Stimulated activated CD8-positive, alpha-beta memory T cell treated with anti-CD3 and anti-CD28 coated beads, Interleukin-12 subunit alpha, Interleukin-12 subunit beta, amount 100 ng/mL, for 24 hours (primary cell): ENCODE results near the gene MBNL1.
"Not testable (repeated sequence)": the region's sequence is repeated elsewhere in the genome, so short reads cannot be mapped to it uniquely, and the experiment has no call there.

Source experiments
- DNase-seq: peaks from one replicate; pipeline ENCODE4 v3.0.0-alpha.2; 2020; ENCODE audit errors: extremely low read depth

Gene MBNL1

DNA sequence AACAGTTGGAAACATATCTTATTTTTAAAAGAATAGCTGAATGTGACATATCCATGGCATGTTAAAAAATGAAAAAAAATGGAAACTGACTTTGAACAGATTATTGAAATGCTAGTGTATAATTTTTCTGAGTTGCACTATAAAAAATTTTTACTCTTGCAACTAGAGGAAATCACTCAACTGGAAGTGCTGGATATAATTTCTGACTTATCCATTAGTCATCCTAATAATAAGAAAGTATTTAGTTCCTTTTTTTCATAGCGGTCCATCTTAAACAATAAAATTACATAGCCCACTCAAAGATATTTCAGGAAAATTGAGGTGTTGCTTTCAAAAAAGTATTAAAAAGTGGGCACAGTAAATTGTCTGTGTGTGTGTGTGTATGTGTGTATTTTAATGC, 80.7 kb downstream of the MBNL1 start:
- DNase-seq: no peak

DNA sequence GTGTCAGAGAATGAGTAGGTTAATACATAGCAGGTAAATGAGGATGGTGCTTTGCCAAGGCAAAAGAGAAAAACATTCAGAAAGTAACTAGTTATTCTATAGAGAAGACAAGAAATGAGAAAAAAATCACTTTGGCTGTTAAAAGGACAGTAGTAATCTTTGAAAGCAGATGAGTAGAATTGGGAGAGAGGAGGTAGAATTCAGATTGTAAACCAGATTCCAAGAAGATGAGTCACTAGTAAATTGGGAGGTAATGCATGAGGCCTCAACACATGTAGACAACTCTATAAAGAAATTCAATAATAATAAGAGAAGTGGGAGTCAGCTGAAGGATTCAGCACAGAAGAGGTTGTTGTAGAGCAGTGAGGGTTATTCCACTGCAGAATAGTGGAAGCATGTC, 81.4 kb downstream of the MBNL1 start:
- DNase-seq: no peak

- no peak for DNase-seq
Measured at GRCh38 chr3:152350776-152351175, 82.0 kb downstream of the MBNL1 start.

GRCh38 chr3:152352554-152352953, 83.8 kb downstream of the MBNL1 start:
- DNase-seq: no peak

GRCh38 chr3:152353578-152353977, 84.8 kb downstream of the MBNL1 start:
- no peak for DNase-seq

GRCh38 chr3:152355744-152356665, 87.3 kb downstream of the MBNL1 start:
- DNase-seq: no peak

GRCh38 chr3:152356870-152357276, 88.1 kb downstream of the MBNL1 start:
- DNase-seq: no peak

DNA sequence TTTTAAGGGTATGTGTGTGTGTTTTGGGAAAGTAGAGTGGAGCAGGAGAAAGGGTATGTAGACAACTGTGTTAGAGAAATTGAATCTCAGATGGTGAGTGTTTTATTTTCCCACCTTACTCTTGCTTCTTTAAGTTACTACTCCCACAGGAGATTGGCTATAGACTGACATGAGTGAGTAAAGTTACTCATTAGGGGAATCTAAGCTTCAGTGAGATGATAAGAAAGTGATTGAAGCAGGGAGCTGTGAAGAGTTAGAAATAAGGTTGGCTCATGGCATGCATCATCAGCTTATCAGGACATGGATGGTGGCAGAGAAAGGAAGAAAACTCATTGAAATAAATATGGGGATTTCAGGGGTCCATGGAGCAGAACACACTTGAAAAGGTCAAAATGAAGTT, 88.9 kb downstream of the MBNL1 start:
- no peak for DNase-seq

DNA sequence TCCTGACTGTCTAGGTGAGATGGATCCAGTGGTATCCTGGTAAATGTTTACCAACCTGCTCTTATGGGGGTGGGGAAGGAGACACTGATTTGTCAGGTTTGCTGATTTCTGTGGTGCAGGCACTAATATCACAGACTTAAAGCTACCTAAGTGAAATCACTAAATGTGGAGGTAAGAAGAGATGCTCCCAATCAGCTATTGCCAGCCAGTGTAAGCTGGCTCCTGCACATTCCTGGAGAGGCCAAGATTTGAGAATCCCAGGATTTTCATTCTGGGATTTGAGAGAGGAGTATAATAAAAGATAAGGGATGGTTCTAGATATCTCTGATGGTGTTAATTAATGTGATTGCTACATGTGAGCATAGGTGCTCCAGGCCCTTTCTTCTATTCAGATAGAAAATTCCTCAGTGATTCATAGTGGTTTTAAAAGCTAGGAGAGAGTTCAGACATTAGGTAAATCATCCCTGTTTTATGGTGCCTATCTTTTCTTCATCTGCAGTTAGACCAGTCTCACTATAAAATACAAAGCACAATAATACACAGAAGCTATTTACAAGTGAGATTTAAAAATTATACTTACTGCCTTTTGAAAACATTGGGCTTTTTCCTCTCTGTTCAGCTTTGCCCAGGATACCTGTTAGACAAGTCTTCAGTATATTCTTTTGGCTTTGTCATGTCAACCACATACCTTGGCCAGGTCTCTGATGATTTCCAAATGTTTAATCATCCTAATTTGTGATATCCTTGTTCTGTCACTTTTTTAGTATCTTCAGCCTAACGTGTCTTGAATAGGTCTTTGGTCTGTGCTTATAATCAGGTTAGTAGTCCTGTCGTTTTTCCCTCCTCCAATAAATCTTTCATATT, 90.9 kb downstream of the MBNL1 start:
- no peak for DNase-seq

GRCh38 chr3:152360302-152360701, 91.6 kb downstream of the MBNL1 start:
- DNase-seq: no peak

DNA sequence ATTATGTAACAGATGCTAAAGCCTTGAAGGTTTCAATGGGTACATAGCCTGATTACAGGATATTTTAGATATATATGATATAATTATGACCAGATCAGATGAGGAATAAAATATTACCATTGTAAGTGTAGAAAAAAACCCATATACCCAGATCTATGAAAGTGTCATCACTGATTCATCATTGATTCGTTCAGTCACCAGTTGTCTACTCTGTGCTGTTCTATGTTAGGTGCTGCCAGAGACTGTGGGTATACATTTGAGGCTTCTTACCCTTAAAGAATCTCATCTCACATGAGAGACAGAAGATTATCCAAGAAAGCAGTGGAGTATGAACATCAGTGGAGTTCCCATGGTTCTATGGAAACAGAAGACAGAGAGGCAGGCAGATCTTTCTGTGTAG, 92.2 kb downstream of the MBNL1 start:
- no peak for DNase-seq

DNA sequence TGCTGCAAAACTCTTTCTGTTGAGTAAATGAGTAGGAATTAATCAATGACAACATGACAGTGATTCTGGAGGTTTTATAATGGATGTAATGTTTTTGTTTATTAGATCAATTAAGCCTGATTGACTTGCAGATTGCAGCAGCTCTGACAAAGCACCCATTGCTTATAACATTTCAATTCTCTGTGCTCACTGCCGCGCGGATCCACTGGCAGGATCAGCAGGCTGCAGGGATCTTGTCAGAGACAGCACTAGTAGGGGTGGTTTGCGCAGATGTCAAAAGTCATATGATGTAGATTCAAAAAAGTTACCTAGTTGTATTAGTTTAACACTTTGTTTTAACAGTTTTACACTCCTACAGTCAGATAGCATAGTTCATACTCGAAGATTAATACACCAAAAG, 93.4 kb downstream of the MBNL1 start:
- no peak for DNase-seq

- no peak for DNase-seq
Measured at GRCh38 chr3:152364237-152364636, 95.5 kb downstream of the MBNL1 start.

DNA sequence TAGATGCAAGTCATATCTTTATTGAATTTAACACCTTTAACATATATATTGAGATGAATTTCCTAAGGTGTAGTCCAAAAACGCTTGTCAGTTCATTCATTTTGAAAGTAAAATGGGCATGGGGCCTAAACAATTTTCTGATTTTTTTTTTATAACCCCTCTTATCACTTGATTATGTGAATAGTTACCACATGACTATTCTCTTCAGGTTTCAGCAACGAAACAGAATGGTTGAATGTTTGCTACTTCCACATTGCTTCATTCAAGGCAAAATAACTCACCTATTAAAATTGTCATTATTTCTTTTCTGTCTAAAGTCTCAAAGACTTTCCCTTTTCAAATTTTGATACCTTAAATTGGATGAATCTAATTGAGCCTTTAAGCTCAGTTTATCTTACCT, 96.4 kb downstream of the MBNL1 start:
- DNase-seq: no peak

- DNase-seq: no peak
Measured at GRCh38 chr3:152365766-152366593, 97.3 kb downstream of the MBNL1 start.

GRCh38 chr3:152367192-152367591, 98.5 kb downstream of the MBNL1 start:
- not testable (repeated sequence) for DNase-seq

DNA sequence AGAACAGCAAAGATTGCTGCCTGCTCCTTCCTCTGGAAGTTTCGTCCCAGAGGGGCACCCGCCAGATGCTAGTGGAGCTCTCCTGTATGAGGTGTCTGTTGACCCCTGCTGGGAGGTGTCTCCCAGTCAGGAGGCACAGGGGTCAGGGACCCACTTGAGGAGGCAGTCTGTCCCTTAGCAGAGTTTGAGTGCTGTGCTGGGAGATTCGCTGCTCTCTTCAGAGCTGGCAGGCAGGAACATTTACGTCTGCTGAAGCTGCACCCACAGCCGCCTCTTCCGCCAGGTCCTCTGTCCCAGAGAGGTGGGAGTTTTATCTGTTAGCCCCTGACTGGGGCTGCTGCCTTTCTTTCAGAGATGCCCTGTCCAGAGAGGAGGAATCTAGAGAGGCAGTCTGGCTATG, 103.9 kb downstream of the MBNL1 start:
- not testable (repeated sequence) for DNase-seq

DNA sequence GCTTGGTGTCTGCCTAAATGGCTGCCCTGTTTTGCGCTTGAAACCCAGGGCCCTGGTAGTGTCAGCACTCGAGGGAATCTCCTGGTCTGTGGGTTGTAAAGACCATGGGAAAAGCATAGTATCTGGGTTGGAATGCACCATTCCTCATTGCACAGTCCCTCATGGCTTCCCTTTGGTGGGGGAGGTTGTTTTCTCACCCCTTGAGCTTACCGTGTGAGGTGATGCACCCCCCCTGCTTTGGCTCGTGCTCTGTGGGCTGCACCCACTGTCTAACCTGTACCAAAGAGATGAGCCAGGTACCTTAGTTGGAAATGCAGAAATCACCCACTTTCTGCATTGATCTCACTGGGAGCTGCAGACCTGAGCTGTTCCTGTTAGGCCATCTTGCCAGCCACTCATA, 104.7 kb downstream of the MBNL1 start:
- no peak for DNase-seq

DNA sequence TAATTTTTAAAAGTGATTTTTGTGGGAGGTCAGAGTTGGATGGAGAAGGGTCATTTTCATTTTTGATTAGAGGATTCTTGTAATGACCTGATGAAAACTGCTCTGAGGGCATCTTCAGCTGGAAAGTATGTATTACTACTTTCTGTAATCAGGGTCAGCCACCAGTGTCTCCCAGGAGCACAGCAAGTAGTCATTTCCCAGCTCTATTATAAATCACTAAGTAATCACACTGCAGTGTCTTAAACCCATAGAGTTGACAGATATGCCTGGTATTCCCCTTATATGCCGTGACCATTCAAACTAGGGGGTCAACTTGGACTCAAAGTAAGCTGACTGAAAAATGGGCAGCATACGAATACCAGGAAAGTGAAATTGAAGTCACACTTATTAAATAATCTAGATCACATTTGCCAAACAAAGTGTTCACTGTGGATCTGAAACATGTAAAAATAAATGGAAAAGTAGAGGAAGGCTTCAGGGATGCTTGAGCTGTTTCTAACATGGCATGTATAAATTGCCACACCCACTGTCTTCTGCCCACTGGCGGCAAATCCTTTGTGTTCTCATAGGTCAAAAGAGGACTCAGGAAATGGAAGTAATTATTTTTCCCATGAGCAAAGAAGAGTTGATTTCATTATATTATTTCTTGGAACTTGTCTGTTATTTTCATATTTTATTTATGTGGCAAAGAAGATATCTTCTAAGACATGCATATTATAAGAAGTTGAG, 105.7 kb downstream of the MBNL1 start:
- DNase-seq: no peak

GRCh38 chr3:152375546-152375945, 106.8 kb downstream of the MBNL1 start:
- DNase-seq: no peak
